Astrocyte (in vitro differentiated cells and primary cell): ENCODE data around the gene DLL4.

Source experiments
- CTCF ChIP-seq: IDR thresholded peaks from 2 replicates; pipeline ENCODE4 v1.5.1; 2011; ENCODE audit warnings: low read depth, mild to moderate bottlenecking, inconsistent platforms, low read length, moderate library complexity; ENCODE audit not compliant: insufficient read depth
- EZH2 ChIP-seq: IDR thresholded peaks from 2 replicates; pipeline ENCODE4 v1.6.1; 2012; ENCODE audit warnings: mild to moderate bottlenecking, low read length, inconsistent platforms; ENCODE audit not compliant: insufficient read depth

DNA sequence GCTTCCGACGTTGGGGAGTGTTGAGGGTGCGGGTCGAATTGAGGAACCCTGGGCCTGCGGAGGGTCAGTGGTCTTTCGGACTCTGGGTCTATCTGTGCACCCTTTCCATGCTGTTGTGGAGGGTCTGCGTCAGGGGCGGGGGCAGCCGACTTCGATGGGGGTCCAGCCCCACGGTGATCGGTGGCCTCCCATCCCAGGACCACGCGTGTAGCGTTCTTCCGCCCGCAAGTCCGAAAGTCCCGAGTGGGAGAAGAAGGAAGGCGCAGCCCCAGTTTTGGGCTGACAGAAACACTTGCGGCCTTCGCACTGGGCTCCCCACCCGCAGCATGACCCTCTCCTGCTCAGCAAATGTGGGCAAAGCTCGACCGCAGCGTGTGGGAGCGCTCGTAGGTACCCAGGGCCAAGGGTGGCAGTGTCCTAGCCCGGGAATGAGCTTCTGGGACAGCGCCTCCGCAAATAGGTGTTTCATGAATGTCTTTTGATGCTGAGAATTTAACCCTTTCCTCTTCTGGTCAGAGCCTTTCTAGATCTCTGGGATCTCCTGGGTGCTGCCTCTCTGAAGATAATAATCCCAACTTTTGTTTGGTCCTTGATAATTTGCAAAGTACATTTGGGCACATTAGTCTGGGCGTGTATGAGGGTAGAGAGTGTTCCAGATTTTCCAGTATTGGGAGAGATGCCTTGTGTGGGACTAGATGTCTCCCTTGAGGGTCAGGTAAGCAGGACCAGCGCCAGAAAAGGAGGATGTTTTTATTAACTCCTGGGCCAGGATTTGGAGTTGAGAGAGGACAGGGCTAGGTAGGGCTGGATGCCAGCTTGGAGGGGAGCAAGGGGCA is 2.3 kb upstream of the DLL4 start:
- TF ChIP-seq CTCF (no peak), EZH2 (peak; percentile 2)
